Mononuclear cell (primary cell): ENCODE measurements around the gene PRODH2. TPM values are rescaled to one million over a fixed set of nuclear protein-coding genes. Genes with fewer than 3 reads are reported as not detected.

Source experiments
- H3K27me3 ChIP-seq: 2 replicates; pipeline ENCODE4 v1.6.0; 2011; ENCODE audit warnings: low read length, control low read depth; ENCODE audit not compliant: insufficient read depth
- H3K4me1 ChIP-seq: 2 replicates; pipeline ENCODE4 v1.5.1; 2011; ENCODE audit warnings: mild to moderate bottlenecking, low read length, control low read depth; ENCODE audit not compliant: insufficient read depth
- H3K4me3 ChIP-seq: 2 replicates; pipeline ENCODE4 v1.5.1; 2011; ENCODE audit warnings: mild to moderate bottlenecking, low read length, moderate library complexity
- H3K9me3 ChIP-seq: 2 replicates; pipeline ENCODE4 v1.5.1; 2011; ENCODE audit warnings: low read depth, mild to moderate bottlenecking, control low read depth, low read length
- total RNA-seq: library from RNA; depleted of rRNA; stranded (reverse); fragments of >200 nt; gene quantifications from one replicate; pipeline ENCODE4 v1.2.3, GENCODE V29; 2012

Gene PRODH2, protein sequence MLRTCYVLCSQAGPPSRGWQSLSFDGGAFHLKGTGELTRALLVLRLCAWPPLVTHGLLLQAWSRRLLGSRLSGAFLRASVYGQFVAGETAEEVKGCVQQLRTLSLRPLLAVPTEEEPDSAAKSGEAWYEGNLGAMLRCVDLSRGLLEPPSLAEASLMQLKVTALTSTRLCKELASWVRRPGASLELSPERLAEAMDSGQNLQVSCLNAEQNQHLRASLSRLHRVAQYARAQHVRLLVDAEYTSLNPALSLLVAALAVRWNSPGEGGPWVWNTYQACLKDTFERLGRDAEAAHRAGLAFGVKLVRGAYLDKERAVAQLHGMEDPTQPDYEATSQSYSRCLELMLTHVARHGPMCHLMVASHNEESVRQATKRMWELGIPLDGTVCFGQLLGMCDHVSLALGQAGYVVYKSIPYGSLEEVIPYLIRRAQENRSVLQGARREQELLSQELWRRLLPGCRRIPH
- not detected for total RNA-seq

DNA sequence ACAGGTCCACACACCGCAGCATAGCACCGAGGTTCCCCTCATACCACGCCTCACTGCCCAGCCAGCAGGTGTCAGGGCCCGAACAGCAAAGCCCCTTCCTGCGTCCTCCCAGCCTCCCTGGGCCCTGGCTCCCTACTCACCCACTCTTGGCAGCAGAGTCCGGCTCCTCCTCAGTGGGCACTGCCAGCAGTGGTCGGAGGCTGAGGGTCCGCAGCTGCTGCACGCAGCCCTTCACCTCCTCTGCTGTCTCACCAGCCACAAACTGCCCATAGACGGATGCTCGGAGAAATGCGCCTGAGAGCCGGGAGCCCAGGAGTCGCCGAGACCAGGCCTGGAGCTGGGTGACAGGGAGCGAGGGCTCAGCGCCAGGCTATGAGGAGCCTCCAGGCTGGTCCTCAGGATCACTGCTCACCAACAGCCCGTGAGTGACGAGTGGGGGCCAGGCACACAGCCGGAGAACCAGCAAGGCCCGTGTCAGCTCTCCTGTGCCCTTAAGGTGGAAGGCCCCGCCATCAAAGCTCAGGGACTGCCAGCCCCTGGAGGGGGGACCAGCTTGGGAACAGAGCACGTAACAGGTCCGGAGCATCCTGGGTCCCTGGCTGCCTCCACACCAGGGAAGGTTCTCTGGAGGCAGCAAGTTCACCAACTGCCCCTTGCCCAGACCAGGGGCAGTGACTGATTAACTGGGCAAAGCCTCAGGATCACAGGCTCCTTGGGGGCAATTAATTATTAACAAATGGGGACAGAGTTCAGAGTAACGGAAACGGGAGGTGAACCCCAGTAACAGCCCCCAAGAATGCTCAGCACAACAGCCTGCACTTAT, at the start of gene PRODH2:
Gene PRODH2, minus strand, starts transcription at position 626 of the 823 bp plus-strand sequence. Its CDS starts 40 bp downstream, at position 586.
- Histone ChIP-seq H3K4me3 (no peak within 1 kb of the TSS), H3K4me1 (no peaks in the 10 kb centered on the region), H3K9me3 (no peaks in the 10 kb centered on the region), H3K27me3 (no peaks in the 10 kb centered on the region)

DNA sequence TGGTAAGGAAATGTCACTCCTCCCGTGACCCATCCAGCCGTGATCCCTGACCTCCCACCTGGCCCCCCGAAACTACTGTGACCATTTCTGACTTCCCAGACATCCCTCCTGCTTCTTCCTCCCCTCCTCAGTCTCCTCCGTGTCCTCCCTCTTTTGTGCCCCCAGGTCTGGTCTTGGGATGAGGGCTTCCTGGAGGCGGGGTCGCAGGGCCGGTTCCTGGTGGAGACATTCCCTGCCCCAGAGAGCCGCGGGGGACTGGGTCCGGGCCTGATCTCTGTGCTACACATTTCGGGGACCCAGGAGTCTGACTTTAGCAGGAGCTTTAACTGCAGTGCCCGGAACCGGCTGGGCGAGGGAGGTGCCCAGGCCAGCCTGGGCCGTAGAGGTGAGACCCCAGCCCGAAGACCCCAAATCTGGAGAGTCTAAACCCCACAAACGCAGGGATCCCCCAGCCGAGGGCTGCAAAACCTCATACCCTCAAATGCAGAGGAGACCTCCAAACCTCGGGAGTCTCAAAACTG, 49.1 kb upstream of the PRODH2 start:
- no peaks in the 10 kb centered on the region for H3K9me3 ChIP-seq
- peaks cover 38% of the 10 kb centered on the region for H3K27me3 ChIP-seq
- H3K4me1 ChIP-seq: peaks cover 6% of the 10 kb centered on the region
- no peak overlapping the region for H3K4me3 ChIP-seq

DNA sequence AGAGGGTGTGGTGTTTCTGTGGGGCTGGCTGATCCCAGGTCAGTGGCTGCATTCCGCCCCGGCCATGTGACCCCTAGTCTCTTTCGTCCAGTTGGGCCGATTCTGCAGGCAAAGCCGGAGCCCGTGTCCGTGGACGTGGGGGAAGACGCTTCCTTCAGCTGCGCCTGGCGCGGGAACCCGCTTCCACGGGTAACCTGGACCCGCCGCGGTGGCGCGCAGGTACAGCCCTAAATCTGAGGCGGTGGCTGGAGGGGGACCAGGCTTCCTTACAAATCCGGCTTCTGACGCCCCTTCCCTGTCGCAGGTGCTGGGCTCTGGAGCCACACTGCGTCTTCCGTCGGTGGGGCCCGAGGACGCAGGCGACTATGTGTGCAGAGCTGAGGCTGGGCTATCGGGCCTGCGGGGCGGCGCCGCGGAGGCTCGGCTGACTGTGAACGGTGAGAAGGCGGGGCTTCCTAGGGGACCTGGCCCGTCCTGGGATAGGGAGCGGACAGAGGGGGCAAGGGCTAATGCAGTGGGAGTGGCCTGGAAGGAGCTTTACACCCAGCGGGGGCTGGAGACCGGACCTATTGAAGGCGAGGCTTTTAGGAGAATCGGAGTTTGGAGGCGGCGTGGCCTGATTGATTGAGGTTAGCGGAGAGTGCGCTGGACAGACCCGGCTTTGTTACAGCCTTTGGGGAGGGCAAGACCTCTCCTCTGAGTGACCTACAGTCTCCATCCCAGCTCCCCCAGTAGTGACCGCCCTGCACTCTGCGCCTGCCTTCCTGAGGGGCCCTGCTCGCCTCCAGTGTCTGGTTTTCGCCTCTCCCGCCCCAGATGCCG, 48.4 kb upstream of the PRODH2 start:
- Histone ChIP-seq H3K27me3 (peaks cover 41% of the 10 kb centered on the region), H3K4me3 (no peak overlapping the region), H3K4me1 (peaks cover 13% of the 10 kb centered on the region), H3K9me3 (no peaks in the 10 kb centered on the region)

DNA sequence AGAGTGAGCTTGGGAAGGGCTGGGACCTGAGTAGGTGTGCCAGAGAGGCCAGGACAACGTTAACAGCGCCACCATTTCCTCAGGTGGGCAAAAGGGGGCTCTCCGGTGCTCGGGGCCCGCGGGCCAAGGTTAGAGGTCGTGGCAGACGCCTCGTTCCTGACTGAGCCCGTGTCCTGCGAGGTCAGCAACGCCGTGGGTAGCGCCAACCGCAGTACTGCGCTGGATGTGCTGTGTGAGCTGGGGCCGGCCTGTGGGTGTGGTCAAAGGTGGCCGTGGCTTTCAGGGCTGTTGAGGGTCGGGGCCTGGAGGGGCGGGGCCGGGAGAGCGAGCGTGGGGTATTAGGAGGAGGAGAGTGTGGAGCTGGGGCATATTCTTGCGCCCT, 47.8 kb upstream of the PRODH2 start:
- peaks cover 15% of the 10 kb centered on the region for H3K4me1 ChIP-seq
- H3K27me3 ChIP-seq: peaks cover 47% of the 10 kb centered on the region
- H3K9me3 ChIP-seq: no peaks in the 10 kb centered on the region
- H3K4me3 ChIP-seq: no peak overlapping the region

DNA sequence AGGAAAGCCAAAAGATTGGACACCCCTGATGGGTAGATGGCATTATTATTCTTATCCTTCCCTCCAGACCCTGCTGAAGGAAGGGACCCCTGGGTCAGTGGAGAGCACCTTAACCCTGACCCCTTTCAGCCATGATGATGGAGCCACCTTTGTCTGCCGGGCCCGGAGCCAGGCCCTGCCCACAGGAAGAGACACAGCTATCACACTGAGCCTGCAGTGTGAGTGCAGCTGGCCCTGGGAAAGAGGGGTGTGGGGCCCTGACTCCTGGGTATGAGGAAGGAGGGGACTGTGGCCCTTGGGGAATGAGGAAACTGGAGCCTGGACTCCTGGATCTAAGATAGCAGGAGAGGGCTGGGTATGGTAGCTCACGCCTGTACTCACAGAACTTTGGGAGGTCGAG, 46.8 kb upstream of the PRODH2 start:
- Histone ChIP-seq H3K9me3 (no peaks in the 10 kb centered on the region), H3K27me3 (peaks cover 53% of the 10 kb centered on the region), H3K4me1 (peaks cover 15% of the 10 kb centered on the region), H3K4me3 (no peak overlapping the region)

DNA sequence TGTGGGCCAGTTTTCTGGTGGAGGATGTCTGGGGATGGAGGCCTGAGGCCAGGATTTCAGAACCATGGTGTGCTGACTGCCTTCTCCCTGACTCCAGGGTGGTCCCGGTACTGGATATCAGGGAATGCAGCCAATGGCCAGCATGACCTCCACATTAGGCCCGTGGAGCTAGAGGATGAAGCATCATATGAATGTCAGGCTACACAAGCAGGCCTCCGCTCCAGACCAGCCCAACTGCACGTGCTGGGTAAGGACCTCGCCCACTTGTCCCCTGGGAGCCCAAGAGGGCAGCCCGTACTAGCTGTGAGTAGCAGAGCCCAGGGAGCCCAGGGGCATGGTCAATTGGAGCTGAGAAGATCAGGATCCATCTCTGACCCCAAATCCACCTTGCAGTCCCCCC, 45.7 kb upstream of the PRODH2 start:
- Histone ChIP-seq H3K9me3 (no peaks in the 10 kb centered on the region), H3K27me3 (peaks cover 53% of the 10 kb centered on the region), H3K4me3 (no peak overlapping the region), H3K4me1 (peaks cover 15% of the 10 kb centered on the region)

DNA sequence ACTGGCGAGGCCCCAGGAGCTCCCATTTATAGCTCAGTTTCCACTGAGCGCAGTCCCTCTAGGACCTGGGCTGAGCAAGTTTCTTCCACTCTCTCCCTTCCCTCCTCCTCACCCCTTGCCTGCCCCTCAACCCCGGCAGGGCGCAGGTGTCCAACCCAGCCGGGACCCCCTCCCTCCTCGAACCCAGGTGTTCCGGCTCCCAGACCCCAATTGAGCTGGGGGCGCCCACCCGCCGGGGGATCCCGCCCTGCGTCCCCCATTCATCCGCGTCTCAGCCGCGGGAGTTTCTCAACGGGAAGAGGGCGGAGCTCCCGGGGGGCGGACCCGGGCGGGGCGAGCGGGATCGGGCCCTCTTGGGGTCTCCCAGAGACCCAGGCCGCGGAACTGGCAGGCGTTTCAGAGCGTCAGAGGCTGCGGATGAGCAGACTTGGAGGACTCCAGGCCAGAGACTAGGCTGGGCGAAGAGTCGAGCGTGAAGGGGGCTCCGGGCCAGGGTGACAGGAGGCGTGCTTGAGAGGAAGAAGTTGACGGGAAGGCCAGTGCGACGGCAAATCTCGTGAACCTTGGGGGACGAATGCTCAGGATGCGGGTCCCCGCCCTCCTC, 44.0 kb upstream of the PRODH2 start, which contains the start of gene KIRREL2:
Gene KIRREL2, plus strand, starts transcription at position 366 of the 604 bp plus-strand sequence. Its CDS starts 209 bp downstream, at position 575.
- Histone ChIP-seq H3K27me3 (peaks cover 50% of the 10 kb centered on the region), H3K4me3 (peak within 1 kb of the TSS; percentile 24), H3K9me3 (no peaks in the 10 kb centered on the region), H3K4me1 (peaks cover 15% of the 10 kb centered on the region)

DNA sequence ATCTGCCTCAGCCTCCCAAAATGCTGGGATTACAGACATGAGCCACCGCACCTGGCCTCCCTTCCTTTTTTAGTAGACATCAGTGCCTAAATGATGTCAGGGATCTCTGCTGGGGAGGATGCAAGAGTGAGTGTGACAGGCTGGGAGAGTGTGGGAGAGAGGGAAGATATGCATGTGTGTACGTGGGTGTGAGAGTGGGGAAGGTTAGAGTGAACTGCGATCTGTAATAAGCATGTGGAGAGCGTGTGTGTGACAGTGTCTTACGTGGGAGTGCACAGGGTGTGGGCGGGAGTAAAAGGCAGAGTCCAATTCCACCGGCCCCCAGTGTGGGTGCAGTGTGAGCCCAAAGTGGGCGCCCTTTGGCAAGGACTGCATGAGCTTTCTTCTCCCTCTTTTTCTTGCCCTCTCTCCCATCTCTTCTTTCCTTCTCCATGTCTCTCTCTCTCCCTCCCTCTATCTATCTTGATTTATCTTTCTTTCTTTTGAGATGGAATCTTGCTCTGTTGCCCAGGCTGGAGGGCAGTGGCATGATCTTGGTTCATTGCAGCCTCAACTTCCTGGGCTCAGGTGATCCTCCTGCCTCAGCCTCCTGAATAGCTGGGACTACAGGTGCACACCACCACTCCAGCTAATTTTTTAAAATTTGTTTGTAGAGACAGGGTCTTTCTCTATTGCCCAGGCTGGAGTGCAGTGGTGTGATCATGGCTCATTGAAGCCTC, 40.6 kb upstream of the PRODH2 start:
- H3K27me3 ChIP-seq: peaks cover 27% of the 10 kb centered on the region
- peaks cover 15% of the 10 kb centered on the region for H3K4me1 ChIP-seq
- no peaks in the 10 kb centered on the region for H3K9me3 ChIP-seq
- H3K4me3 ChIP-seq: no peak overlapping the region

DNA sequence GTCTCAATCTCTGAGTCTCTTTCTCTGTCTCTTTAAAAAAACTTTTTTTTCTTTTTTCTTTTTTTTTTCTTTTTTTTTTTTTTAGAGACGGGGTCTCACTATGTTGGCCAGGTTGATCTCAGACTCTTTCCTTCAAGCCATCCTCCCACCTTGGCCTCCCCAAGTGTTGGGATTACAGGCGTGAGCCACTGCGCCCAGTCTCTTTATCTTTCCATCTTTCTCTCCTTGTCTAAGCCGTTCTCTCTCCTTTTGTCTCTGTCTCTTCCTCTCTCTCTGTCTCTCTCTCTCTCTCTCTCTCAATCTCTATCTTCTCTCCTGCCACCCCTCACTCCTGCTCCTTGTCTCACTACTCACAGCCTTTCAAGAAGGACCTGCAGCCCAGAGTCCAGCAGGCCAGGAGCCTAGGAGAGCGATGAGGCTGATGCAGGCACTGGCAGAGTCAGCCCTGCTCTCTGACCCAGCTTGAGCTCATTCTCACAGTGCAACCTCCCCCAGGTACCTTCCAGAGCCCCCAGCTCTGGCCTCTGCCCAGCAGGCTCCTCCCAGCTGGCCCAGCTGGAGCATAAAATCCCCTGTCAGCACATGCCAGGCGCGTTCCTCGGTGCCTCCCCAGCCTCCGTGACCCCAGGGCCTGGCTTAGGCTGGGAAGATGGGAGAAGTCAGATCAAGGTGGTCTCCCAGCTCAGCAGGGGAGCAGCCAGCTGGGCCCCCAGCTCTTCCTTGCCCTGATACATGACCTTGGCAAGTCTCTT, 39.6 kb upstream of the PRODH2 start, which contains the start of gene NPHS1:
Gene NPHS1, minus strand, starts transcription at position 476 of the 752 bp plus-strand sequence. CDS start 667 bp downstream, outside the sequence.
- H3K4me3 ChIP-seq: no peak within 1 kb of the TSS
- peaks cover 14% of the 10 kb centered on the region for H3K4me1 ChIP-seq
- H3K9me3 ChIP-seq: no peaks in the 10 kb centered on the region
- H3K27me3 ChIP-seq: peaks cover 19% of the 10 kb centered on the region

DNA sequence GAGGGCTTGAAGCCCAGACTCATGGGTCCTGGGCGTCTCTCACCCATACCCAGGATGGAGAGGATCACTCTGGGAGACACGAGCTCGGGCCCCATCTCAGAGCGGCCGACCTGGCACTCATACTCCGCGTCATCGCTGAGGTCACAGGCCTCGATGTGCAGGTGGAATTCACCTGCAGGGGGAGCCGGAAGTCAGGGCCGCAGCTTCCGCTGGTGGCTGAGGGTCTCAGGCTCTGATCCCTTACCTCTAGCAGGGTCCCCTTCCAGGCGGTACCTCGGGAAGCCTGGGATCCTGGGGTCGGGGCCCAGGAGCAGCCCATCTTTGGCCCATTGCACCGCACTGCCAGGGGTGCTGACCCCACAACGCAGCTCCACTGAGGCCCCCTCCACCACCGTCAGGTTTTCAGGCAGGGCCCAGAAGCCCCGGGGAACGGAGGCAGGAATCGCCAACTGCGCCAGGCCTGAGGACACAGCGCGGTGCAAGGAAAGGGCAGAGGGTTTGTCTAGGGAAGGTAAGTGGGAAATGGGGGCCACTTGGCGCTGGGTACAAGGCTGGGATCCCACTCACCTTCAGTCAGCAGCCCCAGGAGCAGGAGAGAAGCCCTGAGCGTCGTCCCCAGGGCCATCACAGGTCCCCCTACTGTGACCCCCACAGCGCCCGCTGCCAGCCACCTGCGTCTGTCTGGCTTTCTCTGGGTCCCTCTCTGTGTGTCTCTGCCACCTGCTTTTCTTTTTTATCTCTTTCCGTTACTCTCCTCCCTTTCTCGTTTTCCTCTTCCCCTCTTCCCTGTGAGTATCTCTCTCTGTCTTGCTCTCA, 38.8 kb upstream of the PRODH2 start:
- Histone ChIP-seq H3K27me3 (peaks cover 20% of the 10 kb centered on the region), H3K9me3 (no peaks in the 10 kb centered on the region), H3K4me3 (no peak overlapping the region), H3K4me1 (peaks cover 6% of the 10 kb centered on the region)

DNA sequence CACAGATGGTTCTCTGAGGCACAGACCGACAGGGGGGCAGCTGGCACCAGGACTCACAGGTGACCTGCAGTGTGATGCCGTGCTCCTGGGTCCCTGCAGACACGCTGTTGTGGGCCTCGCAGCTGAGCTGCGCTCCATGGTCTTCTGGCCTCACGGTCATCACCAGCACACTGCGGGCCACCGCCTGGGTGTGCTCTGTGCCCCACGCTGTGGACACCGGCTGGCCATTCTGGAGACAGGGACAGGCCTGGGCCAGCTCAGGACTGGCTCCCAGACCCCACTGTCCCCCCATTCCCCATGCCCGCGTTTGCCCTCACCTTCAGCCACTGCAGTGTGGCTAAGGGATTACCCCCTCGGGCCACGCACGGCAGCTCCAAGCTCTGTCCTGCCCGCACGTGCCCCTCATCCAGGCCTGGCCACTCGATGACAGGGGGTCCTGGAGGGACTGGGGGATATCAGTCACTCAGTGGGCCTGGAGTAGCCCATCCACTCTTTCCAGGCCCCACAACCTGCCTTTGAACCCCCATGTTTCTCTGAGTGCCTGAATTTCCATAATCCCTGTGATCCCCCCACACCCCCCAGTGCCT, 36.4 kb upstream of the PRODH2 start:
- peaks cover 7% of the 10 kb centered on the region for H3K4me1 ChIP-seq
- peaks cover 27% of the 10 kb centered on the region for H3K27me3 ChIP-seq
- H3K4me3 ChIP-seq: no peak overlapping the region
- H3K9me3 ChIP-seq: no peaks in the 10 kb centered on the region

DNA sequence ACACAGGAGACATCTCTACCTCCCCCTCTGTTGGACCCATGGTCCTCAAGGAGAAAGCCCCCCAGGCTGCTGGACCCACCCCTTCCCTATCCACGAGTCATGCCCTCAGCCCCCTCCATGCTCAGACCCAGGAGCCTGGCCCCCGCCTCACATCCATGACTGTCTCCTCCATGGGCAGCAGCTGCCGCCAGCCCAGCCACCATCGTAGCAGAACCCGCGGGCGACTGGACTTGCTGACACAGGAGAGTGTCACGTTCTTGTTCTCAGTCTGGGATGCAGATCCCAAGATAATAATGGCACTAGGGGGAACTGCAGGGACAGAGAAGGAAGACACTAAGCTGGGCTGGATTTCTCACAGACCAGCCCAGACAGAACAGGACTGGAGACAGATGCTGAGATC, 35.8 kb upstream of the PRODH2 start:
- peaks cover 32% of the 10 kb centered on the region for H3K27me3 ChIP-seq
- no peak overlapping the region for H3K4me3 ChIP-seq
- peaks cover 7% of the 10 kb centered on the region for H3K4me1 ChIP-seq
- no peaks in the 10 kb centered on the region for H3K9me3 ChIP-seq
